ENCODE data around the gene NFYA.

Gene NFYA

DNA sequence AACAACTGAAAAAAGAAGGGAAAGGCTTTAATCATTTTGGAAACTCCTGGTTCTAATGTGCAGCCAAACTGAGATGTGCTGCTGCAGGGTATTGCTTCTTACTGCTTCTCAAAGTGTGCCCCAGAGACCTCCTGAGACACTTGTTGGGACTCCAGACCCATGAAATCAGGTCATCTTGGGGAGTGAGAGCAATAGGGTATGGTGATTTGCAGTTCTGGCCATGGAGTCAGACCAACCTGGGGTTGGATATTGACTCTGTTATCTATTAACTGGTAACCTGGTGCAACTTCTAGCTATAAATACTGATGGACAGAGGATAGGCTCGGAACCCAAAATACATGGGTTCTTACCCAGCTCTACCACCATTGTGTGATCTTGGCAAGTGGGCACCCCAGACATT lies 26.7 kb upstream of the NFYA start:
- DNase-seq: no peak

DNA sequence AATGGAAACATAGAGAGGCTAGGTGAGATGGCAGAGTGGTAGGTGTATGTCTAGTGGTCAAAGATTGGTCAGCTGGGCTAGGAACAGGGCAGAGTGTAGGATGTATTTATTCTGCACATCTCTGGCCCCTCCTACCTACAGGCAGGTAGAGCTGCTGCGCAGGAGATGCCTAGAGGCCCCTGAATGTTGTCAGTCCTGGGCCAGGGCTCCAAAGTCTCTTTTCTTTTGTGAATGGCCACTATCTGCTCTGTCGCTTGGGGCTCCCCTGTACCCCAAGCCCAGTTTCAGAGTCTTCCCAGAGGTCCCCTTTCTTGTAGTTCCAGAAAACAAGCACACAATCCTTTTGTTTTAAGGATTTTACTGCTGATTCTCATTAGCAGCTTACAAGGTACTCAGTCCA lies 25.5 kb upstream of the NFYA start:
- no peak for DNase-seq

DNA sequence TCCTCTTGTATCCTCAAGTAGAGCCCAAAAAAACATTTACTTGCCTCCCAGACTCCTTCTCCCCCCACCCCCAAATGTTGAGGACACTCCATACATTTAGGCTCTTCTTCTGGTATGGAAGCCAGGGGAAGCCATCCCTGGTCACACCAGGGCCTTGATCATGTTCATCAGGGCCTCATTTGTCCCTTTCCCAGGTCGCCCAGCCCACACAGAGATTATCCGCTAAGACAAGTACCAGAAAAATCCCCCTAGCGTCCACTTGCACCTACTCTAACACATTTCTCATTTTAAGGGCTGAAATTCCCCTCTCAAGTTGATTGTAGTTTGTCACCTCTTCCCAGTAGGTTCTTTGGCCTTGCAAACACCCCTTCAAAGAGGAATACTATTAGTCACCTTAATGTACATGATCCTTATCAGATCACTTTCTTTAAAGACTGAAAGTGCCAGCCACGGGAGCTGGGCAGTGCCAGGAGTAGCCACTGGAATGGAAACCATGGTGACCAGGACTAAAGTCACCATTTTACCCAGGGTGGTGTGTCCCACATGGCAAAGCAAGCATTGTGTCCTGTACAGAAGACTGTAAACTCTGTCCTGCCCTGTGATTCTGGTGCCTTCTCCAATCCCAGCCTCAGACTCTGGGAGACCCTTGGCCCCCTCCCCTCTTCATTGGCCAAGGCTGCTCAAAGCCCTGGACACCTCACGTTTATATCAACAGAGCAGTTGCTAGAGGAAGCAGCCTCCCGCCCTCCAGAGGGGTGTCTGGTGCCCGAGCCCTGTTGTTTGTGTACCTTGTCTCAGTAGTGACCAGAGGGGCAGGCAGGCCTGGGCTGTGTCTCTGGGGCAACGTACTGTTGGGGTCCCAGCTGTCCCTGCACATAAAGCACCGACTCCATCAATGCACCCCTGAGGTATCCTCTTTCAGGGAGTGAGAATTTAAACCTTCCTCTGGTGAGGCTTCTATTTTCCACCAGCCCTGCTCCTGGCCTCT lies 24.7 kb upstream of the NFYA start:
- DNase-seq: no peak

GRCh38 chr6:41049521-41049920 lies 23.3 kb upstream of the NFYA start:
- DNase-seq: no peak

GRCh38 chr6:41049955-41050354 lies 22.8 kb upstream of the NFYA start:
- no peak for DNase-seq

- no peak for DNase-seq
Measured at GRCh38 chr6:41050536-41050935, 22.2 kb upstream of the NFYA start.

- no peak for DNase-seq
Measured at GRCh38 chr6:41051873-41052272, 20.9 kb upstream of the NFYA start.

- no peak for DNase-seq
Measured at GRCh38 chr6:41053041-41053440, 19.7 kb upstream of the NFYA start, which contains the start of gene APOBEC2. Gene APOBEC2 (plus strand): TSS chr6:41053202. CDS start chr6:41053348, 146 bp downstream.

DNA sequence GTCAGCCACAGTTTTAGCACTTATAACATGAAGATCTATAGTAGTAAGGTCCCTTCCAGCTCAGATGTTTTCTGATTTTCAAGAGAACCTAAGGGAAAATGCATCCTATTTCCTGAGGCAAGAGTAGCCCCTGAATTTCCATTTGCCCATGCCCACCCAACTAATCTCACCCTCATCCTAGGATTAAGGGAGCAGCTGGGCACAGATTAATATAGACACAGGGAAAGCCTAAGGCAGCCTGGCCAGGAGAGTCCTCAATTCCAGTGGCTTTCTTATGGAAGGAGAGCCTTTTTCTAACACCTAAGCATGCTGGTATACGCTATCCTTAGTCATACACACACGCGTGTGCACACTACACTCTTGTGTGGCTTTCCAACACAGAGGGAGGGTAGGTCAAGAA lies 18.3 kb upstream of the NFYA start:
- DNase-seq: no peak

- no peak for DNase-seq
Measured at GRCh38 chr6:41055149-41055548, 17.6 kb upstream of the NFYA start.

DNA sequence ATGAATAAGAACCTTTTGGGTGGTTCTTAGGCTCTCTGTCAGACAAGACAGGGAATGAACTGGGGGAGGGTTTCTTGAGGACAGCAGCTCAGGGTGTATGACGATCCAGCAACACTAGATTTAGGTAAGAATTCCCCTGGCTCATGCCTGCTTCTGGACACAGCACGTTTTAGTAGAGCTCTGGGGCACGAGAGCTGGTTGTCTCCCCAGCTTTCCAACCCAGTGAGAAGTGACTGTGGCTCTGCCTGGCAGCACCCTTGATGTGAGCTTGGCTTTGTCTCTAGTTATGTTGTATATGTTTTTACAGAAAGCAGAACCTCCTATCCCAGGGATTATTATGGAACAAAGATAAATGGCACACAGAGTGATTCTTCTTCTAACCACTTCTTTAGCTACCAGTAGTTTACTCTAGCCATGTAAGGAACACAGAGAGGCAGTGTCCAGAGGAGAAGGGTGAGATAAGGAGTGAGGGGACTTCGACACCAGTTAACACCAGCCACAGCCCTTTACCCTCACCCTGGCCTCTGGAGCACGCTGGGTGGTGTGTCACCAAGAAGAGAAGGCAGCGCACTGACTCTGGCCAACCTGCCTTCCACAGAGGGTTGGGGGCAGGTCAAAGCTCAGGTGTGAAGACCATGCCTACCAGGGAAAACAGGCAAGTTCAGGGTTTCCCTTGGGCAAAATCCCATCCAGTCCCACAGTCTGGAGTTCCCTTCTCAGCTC lies 15.8 kb upstream of the NFYA start:
- no peak for DNase-seq

DNA sequence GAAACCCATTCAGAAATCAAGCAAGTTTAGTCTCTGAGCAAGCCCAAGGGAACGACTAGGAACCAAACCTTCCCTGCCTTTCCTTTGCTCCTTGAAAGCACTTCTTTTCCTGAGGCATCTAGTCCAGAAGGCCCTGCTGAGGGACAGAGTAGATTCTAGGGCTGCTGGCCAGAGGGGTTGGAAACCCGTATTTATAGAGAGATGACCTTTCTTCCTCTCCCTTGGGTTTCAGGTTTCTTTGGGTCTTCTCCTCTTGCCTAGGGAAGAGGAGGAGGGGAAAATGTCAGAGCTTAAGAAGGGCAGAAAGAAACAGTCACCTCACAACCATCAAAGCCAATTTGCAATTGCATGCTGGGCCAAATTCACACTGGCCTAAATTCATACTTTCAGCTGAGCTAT lies 14.0 kb upstream of the NFYA start:
- DNase-seq: no peak

- no peak for DNase-seq
Measured at GRCh38 chr6:41059556-41059955, 13.2 kb upstream of the NFYA start.

- DNase-seq: no peak
Measured at GRCh38 chr6:41061196-41061726, 11.5 kb upstream of the NFYA start.

DNA sequence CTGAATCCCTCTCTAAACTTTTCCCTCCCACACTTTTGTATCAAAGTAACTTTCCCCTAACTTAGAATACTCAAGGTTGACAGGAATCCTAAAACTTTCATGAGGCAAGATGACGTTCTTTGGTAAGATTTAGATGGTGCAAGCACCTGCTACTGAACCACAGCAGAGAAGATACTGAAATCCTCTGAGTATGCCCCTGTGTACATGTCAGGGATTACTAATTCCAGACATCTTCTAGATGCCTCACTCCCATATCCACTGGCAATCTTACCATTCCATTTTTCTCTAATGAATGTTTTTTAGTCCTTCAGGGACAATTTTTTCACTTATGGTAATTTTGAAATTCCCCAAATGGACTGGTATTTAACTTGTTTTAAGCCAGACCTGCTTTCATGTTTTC lies 10.7 kb upstream of the NFYA start:
- DNase-seq: no peak

- DNase-seq: no peak
Measured at GRCh38 chr6:41063884-41064285, 8.9 kb upstream of the NFYA start.

GRCh38 chr6:41064841-41065240 lies 7.9 kb upstream of the NFYA start:
- DNase-seq: no peak

- no peak for DNase-seq
Measured at GRCh38 chr6:41065550-41066026, 7.2 kb upstream of the NFYA start.

DNA sequence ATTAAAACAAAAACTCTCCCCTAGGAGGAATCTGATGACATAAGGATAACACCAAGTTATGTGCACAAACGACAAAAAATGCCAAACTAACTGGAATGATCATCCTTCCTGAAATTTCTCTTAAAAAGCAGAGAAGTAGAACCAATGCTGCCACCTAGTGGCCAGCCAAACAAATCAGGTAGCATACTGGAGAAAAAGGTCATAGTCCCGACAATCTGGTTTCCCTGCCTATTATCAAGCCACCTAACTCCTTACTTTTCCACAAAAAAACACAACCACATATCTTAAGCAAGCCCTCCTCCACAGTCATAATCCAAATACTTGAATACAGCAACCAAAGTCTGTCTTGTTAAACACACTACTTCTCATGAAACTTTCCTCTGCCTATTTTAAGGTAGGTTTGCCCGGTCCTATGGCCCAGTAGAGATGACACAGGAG lies 5.9 kb upstream of the NFYA start:
- DNase-seq: peak in 43 of 56 donors; percentile 4 to 84 (median 31)

DNA sequence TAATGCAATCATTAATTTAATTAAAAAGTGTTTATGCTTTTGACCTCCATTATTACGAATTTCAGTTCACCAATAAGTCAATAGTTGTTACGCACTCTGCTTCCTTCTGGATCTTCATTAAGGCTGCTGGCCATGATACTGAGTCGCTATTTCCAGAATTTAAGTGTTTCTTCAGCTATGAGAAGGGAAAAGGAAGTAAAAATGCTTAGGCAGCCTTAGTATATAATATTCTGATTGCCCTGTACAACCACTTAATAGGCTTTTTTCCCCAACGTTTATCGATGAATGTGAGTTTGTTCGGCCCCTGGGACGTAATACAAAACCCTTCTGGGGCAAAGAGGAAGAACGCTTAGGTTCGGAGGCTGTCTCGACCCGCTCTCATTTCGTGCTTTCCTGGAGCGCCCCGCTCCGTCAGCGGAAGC lies 1.3 kb upstream of the NFYA start:
- peak in 1 of 56 donors; percentile 78 for DNase-seq

DNA sequence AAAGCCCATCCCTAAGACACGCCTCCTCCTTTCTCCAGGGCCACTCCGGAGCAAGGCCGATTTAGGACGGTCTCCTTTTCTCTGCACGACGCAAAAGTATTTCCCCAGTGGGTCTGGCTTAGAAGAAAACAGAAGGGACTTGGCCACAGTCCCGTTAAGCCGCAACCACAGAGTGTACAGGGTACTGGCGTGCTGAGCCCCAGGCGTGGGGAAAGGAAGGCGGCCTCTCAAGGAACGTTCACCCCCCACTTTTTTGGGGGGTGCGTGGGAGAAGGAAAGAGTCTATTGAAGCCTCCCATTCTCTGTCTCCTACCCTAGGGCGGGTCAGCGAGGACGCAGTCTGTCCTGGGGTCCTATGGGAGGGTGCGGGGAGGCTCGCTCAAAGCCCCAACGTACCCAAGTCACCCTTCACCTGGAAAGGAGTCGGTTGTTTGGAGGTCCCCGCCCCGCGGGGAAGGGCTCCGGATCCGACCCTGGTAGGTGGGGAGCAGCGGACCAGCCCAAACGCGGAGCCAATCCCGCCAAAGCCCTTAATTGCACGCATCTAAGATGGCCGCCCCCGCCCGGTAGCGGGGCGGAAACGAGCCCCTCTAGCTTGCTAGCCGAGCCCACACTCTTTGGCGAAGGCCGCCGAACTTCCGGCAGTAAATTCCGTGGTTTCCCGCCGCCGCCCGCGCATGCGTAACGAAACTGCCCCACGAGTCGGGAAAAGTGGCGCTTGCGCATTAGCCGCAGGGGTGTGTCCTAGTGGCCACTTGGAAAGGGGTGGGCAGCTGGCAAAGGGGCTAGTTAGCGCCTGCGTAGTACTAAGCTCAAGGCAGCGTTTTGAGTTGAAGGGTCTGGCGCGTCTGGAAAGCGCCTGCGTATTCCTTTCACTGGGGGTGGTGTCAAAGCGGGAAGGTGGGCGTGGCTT lies 595 bp upstream of the NFYA start, which contains the start of gene OARD1:
Gene OARD1, minus strand, starts transcription at position 434 of the 913 bp plus-strand sequence. CDS start 722 bp downstream, outside the sequence.
- peak; percentile 97 to 100 (median 100) for DNase-seq

Measured in nucleus accumbens (tissue), 56 donors.